BLaER1 (cell line): ENCODE measurements around the gene GPT2.
A peak's percentile ranks its signal among the peaks of the same experiment; 100 is the strongest.
"Not testable (repeated sequence)": the region's sequence is repeated elsewhere in the genome, so short reads cannot be mapped to it uniquely, and the experiment has no call there.

Experiments used
- H3K27ac ChIP-seq: shearing (Covaris generic); formaldehyde crosslinking; 2 replicates; pipeline ENCODE4 v1.8.1; 2022
- H3K27me3 ChIP-seq: shearing (Covaris generic); formaldehyde crosslinking; 2 replicates; pipeline ENCODE4 v1.8.1; 2022
- H3K36me3 ChIP-seq: shearing (Covaris generic); formaldehyde crosslinking; 2 replicates; pipeline ENCODE4 v1.8.1; 2022
- H3K4me1 ChIP-seq: shearing (Covaris generic); formaldehyde crosslinking; 2 replicates; pipeline ENCODE4 v1.8.1; 2022
- H3K4me2 ChIP-seq: shearing (Covaris generic); formaldehyde crosslinking; 2 replicates; pipeline ENCODE4 v1.8.1; 2022
- H3K4me3 ChIP-seq: shearing (Covaris generic); formaldehyde crosslinking; 2 replicates; pipeline ENCODE4 v1.8.1; 2022
- H3K9ac ChIP-seq: shearing (Covaris generic); formaldehyde crosslinking; 2 replicates; pipeline ENCODE4 v1.8.1; 2022
- H3K9me3 ChIP-seq: shearing (Covaris generic); formaldehyde crosslinking; 2 replicates; pipeline ENCODE4 v1.8.1; 2022
- H4K20me1 ChIP-seq: shearing (Covaris generic); formaldehyde crosslinking; 2 replicates; pipeline ENCODE4 v1.8.1; 2022
- Cebpa-rat ChIP-seq: shearing (Covaris generic); IDR thresholded peaks from 2 replicates; pipeline ENCODE4 v1.8.1; 2022

The GPT2 gene

DNA sequence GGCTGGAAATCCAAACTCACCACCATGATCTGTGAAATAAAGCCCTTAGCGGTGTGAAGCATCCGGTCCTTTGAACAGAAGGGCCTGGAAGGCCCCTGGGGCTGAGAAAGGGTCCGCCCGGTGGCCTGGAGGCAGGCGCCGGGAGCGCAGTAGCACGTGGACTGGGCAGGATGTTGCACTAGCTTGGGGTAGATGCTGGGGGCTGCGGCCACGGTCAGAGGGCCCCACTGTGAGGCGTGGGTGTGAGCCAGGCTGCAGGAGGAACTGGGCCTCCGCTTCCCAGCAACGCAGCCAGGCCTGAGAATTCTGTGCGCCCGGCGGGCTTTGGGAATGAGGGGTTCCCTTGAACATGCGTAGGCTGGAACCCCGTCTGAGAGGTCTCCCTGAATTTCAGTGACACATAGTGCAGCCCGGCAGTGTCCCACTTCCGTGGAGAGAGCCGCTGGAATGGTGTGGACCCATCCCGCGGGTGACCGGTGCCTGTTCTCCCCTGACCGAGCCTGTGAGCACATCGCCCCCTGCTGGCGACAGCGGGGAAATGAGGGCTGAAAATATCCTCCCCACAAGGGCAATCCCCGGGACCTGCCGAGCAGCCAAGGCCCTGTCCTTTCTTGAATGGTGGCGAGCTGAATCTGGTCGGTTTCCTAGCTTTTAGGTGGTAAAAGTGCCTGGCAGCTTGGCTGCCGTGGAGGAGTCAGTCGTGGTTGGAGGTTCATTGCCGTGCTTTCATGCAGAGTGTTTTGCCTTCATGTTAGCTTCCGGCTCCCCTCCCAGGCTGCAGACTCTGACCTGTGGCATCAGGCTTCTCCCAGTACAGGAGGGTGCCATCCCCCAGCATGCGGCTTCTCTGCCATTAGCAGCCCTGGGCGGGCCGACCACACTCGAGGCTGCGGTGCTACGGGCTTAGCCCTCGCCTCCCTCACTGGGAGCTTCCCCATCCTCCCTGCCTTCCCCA, 45.5 kb downstream of the GPT2 start:
- peaks cover 17% of the 10 kb centered on the region for H3K4me1 ChIP-seq
- no peak overlapping the region for H3K9ac ChIP-seq
- no peaks in the 10 kb centered on the region for H3K9me3 ChIP-seq
- no peak for TF ChIP-seq Cebpa-rat
- H3K36me3 ChIP-seq = peaks cover 68% of the 10 kb centered on the region
- H3K4me3 ChIP-seq = no peak overlapping the region
- H4K20me1 ChIP-seq = no peaks in the 10 kb centered on the region; the same call in 1 of the 2 replicates
- H3K4me2 ChIP-seq = no peak overlapping the region
- no peaks in the 10 kb centered on the region for H3K27me3 ChIP-seq
- no peak overlapping the region for H3K27ac ChIP-seq

DNA sequence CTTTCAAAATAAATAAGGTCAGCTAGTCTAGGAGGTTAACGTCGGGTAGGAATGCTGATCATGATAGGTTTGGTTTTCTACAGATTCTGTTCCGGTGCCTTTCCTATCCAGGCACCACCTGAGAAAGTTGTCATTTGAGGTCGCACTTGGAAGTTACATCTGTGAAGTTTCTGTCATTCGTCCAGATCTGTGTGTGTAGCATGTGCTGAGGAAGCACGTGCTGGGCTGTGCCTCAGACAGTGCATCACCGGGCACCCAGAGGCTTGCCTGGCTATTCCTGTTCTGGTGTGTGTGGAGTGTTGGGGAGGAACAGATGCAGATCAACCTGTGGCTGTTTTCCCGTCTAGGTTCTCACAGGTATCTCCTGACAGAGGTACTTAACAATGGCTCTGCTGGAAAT, 46.7 kb downstream of the GPT2 start:
- peaks cover 56% of the 10 kb centered on the region for H3K36me3 ChIP-seq
- no peak overlapping the region for H3K4me3 ChIP-seq
- peaks cover 17% of the 10 kb centered on the region for H3K4me1 ChIP-seq
- H3K27ac ChIP-seq = no peak overlapping the region
- no peak overlapping the region for H3K4me2 ChIP-seq
- H3K27me3 ChIP-seq = no peaks in the 10 kb centered on the region
- H3K9ac ChIP-seq = no peak overlapping the region
- TF ChIP-seq Cebpa-rat = no peak
- no peaks in the 10 kb centered on the region for H3K9me3 ChIP-seq
- no peaks in the 10 kb centered on the region; the same call in 1 of the 2 replicates for H4K20me1 ChIP-seq

DNA sequence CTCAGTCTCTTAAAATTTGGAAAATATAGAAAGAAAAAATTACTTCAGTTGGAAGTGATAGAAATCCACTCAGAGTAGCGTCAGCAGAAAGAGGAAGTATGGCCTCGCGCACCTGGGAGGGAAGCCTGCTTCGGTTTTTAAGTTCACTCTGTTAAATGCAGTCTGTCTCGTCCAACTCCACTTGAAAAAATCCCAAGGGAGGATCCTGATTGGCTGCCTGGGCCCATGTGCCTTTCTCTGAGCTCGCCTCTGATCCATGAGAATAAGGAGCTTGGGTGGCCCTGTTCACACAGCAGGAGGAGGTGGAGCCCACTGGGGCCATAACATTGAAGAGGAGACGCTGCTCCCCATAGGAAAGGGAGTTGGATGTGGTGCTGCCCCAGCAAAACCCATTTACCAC, 48.6 kb downstream of the GPT2 start:
- H3K9ac ChIP-seq = no peak overlapping the region

DNA sequence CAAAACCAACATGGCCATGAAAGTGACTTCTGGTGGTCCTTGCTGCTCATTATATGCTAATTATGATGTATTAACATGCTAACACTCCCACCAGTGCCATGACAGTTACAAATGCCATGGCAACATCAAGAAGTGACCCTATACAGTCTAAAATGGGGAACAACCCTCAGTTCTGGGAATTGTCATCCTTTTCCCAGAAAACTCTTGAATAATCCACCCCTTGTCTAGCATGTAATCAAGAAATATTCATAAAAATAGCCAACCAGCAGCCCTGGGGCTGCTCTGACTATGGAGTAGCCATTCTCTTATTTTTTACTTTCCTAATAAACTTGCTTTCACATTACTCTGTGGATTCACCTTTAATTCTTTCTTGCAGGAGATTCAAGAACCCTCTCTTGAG, 53.4 kb downstream of the GPT2 start:
- Histone ChIP-seq H4K20me1 (no peaks in the 10 kb centered on the region), H3K27me3 (no peaks in the 10 kb centered on the region), H3K27ac (no peak overlapping the region)

More for the DNA sequence above, 48.6 kb downstream of the GPT2 start:
- Histone ChIP-seq H3K4me1 (peaks cover 20% of the 10 kb centered on the region), H4K20me1 (no peaks in the 10 kb centered on the region; the same call in 1 of the 2 replicates), H3K36me3 (peaks cover 36% of the 10 kb centered on the region), H3K27ac (peak overlapping the region; percentile 50; the same call in 1 of the 2 replicates), H3K4me3 (no peak overlapping the region), H3K27me3 (no peaks in the 10 kb centered on the region), H3K9me3 (no peaks in the 10 kb centered on the region), H3K4me2 (peak overlapping the region; percentile 58)
- TF ChIP-seq Cebpa-rat = no peak

DNA sequence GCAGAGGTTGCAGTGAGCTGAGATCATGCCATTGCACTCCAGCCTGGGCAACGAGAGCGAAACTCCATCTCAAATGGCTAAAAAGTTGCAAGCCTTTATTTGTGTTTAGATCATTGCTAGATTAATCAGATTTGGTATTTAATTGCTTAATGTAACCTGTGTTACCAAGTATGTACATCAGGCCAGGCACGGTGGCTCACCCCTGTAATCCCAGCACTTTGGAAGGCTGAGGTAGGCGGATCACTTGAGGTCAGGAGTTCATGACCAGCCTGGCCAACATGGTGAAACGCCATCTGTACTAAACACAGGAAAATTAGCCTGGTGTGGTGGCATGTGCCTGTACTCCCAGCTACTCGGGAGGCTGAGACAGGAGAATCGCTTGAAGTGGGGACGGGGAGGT, 60.6 kb downstream of the GPT2 start:
- H4K20me1 ChIP-seq, H3K4me3 ChIP-seq, H3K27me3 ChIP-seq, H3K36me3 ChIP-seq, H3K4me2 ChIP-seq, H3K9ac ChIP-seq, H3K9me3 ChIP-seq, H3K27ac ChIP-seq: not testable (repeated sequence)
- peaks cover 13% of the 10 kb centered on the region for H3K4me1 ChIP-seq

More for the DNA sequence above, 53.4 kb downstream of the GPT2 start:
- peak overlapping the region; percentile 51; the same call in 1 of the 2 replicates for H3K4me2 ChIP-seq
- no peak overlapping the region for H3K9ac ChIP-seq
- no peak for TF ChIP-seq Cebpa-rat
- no peaks in the 10 kb centered on the region for H3K9me3 ChIP-seq
- H3K4me1 ChIP-seq = peaks cover 29% of the 10 kb centered on the region
- no peaks in the 10 kb centered on the region for H3K36me3 ChIP-seq
- no peak overlapping the region for H3K4me3 ChIP-seq

DNA sequence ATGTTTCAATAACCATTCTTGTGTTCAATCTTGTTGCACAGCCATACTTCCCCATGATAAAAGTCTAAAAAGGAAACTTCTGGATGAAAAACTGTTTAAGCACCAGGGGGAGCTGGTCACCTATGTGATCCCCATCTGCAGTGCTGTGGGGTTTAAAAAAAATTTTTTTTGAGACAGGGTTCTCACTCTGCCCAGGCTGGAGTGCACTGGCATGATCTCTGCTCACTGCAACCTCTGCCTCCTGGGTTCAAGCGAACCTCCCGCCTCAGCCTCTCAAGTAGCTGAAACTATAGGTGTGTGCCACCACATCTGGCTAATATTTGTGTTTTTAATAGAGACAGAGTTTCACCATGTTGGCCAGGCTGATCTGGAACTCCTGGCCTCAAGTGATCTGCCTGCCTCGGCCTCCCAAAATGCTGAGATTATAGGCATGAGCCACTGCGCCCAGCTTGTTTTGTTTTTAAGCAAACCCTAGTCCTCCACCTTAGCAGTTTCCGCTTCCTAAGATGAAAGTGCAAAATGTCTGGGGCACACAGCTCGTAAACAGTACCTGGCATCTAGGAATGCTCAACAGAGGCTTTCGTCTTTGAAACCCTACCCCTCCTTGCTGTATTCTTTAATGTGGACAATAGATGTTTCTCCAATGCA, 63.9 kb downstream of the GPT2 start:
- no peaks in the 10 kb centered on the region for H3K9me3 ChIP-seq
- peaks cover 13% of the 10 kb centered on the region for H3K4me1 ChIP-seq
- no peak overlapping the region for H3K4me2 ChIP-seq
- TF ChIP-seq Cebpa-rat = no peak
- no peaks in the 10 kb centered on the region for H4K20me1 ChIP-seq
- H3K9ac ChIP-seq = no peak overlapping the region
- no peaks in the 10 kb centered on the region for H3K27me3 ChIP-seq
- H3K4me3 ChIP-seq = no peak overlapping the region
- no peaks in the 10 kb centered on the region for H3K36me3 ChIP-seq
- H3K27ac ChIP-seq = no peak overlapping the region

DNA sequence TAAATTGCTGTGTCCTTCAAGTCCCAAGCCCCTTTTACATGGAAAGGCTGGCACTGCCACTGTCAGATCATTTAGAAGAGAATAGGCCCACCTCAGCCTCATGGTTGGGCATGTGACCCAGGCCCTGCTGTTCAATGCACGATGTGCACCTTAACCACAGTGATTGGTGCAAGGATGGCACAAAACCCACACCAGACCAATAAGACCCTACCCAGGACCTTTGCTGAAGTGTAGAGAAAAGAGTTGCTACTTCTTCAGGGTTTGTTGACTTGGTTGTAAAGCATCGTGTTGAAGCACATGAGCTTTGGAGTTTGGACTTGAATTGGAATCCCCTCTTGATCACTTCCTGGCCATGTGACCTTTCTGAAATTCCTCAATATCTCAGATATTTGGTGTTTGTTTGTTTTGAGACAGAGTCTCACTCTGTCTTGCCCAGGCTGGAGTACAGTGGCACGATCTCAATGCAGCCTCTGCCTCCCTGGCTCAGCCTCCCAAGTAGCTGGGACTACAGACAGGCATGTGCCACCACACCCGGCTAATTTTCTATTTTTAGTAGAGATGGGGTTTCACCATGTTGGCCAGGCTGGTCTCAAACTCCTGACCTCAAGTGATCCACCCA, 64.5 kb downstream of the GPT2 start:
- Histone ChIP-seq H3K4me1 (peaks cover 13% of the 10 kb centered on the region), H3K9me3 (no peaks in the 10 kb centered on the region), H4K20me1 (no peaks in the 10 kb centered on the region), H3K9ac (no peak overlapping the region), H3K27me3 (no peaks in the 10 kb centered on the region), H3K36me3 (no peaks in the 10 kb centered on the region), H3K4me3 (no peak overlapping the region), H3K4me2 (no peak overlapping the region), H3K27ac (no peak overlapping the region)
- no peak for TF ChIP-seq Cebpa-rat

DNA sequence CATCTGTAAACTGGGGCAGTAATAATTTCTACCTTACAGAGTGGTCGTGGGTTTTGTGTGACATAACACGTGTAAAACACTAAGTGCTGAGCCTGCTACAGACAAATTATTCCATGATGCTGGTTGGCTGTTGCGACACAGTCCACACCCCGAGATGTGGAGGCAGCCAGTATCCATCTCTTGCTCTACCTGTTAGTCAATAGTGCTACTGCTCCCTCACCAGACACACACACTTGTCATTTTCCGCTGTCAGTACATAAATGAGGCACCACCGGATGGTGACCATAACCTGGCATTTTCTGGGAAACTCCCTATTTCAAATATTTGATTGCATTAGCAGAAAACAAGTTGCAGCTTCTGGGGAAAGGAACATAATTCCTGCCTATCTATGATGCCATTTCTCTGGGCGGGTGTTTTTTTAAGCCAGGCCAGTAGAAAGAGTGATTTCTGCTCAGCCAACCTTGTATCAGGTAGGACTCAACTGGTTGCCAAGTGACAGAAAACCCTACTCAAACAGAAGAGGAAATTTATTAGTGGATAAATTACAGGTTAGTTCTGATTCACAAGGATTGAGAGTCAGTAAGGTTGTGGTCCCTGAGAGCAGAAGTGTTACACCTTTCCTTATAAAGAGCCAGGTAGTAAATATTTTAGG, 65.2 kb downstream of the GPT2 start:
- H3K9ac ChIP-seq = no peak overlapping the region
- H4K20me1 ChIP-seq = no peaks in the 10 kb centered on the region
- H3K27me3 ChIP-seq = no peaks in the 10 kb centered on the region
- TF ChIP-seq Cebpa-rat = no peak
- no peaks in the 10 kb centered on the region for H3K9me3 ChIP-seq
- no peak overlapping the region for H3K27ac ChIP-seq
- peaks cover 13% of the 10 kb centered on the region for H3K4me1 ChIP-seq
- H3K4me2 ChIP-seq = no peak overlapping the region
- H3K36me3 ChIP-seq = peaks cover 4% of the 10 kb centered on the region
- H3K4me3 ChIP-seq = no peak overlapping the region

DNA sequence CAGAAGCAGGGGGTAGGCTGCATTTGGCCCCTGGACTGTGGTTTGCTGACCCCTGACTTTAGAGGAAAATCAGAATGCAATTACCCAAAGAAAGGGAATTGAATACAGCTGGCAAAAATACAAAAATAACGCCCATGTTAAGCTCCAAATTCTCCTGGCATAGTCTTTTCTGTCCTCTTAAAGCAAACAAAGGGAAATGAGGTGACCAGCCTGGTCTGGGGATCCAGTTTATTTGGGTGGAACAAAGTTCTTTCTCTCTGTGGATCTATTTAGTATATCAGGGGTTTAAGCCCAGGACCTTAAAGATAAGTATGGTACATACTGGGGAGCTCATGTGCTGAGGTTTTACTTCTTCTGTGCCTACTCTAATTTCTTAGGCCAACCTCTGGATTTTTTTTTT, 65.8 kb downstream of the GPT2 start:
- H3K4me1 ChIP-seq = peaks cover 13% of the 10 kb centered on the region
- H3K27ac ChIP-seq = no peak overlapping the region
- no peak overlapping the region for H3K4me3 ChIP-seq
- no peaks in the 10 kb centered on the region for H3K9me3 ChIP-seq
- TF ChIP-seq Cebpa-rat = no peak
- H3K27me3 ChIP-seq = no peaks in the 10 kb centered on the region
- H4K20me1 ChIP-seq = 0 out of 2 replicates have a peak, but pooled peaks cover 2% of the 10 kb centered on the region
- H3K9ac ChIP-seq = no peak overlapping the region
- no peak overlapping the region for H3K4me2 ChIP-seq
- H3K36me3 ChIP-seq = peaks cover 11% of the 10 kb centered on the region
